ENCODE data around the gene LY86. TPM values are rescaled to one million over a fixed set of nuclear protein-coding genes. Genes with fewer than 3 reads are reported as not detected.

LY86 gene
- not detected in 2 replicates for total RNA-seq (2014; rRNA removed; shearing (Covaris generic))
- polyA plus RNA-seq (2014; cell fraction: nucleus; rRNA removed) = not detected in 2 replicates

DNA sequence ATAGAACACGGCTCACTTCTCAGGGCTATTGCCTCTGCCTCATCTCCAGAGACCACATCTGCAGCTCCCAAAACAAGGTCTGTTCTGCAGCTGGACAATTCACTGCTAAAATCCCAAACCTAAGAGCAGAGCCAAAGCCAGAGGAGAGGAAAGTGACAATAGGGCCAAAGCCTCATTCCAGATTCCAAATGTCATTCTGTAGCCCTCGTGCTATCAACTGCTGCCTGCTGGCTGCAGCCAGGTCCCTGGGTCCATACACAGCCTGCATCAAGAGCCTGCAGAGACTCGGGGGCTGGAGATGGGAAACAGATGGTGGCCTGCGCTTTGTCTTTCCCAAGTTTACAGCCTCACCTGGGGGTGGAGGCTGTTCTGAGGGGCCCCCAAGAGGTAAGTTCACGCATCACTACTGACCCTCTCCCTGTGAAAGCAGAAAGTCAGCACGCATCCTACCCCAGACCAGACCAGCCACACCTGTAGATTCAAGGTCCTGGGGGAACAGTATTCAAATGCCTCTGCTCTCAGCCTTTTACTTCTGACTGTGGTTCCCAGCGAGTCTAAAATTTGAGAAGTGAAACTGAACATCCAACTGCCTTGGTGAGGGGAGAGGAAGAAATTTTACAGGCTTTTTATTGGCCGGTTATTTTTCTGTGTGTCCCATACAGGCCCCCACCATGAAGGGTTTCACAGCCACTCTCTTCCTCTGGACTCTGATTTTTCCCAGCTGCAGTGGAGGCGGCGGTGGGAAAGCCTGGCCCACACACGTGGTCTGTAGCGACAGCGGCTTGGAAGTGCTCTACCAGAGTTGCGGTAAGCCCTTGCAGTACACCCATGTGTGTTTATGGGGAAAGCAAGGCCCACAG lies at the start of gene LY86:
TSS of gene LY86 (plus strand) at position 657 of the 860 bp plus-strand sequence. CDS start at position 672, 15 bp downstream.
- no peak for DNase-seq (ENCODE audit: extremely low read depth, low read depth)

GRCh38 chr6:6539036-6539435 lies 49.5 kb upstream of the LY86 start:
- no peak for DNase-seq (ENCODE audit: extremely low read depth, low read depth)

DNA sequence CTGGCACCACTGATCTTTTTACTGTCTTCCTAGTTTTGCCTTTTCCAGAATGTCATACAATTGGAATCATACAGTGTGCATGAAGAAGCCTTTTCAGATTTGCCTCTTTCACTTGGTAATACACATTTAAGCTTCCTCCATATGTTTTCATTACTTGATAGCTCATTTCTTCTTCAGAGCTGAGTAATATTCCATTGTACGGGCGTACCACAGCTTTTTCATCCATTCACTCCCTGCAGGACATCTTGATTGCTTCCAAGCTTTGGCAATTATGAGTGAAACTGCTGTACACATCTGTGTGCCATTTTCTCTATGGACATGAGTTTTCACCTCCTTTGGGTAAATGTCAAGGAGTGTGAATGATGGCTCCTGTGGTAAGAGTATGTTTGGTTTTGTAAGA lies 46.2 kb upstream of the LY86 start:
- no peak for DNase-seq (ENCODE audit: extremely low read depth, low read depth)

- DNase-seq (ENCODE audit: extremely low read depth, low read depth) = no peak
Observed at GRCh38 chr6:6543181-6543879, 45.2 kb upstream of the LY86 start.

GRCh38 chr6:6545616-6546317 lies 42.8 kb upstream of the LY86 start:
- no peak for DNase-seq (ENCODE audit: extremely low read depth, low read depth)

- DNase-seq (ENCODE audit: extremely low read depth, low read depth) = no peak
Observed at GRCh38 chr6:6546318-6547109, 42.0 kb upstream of the LY86 start.

- DNase-seq (ENCODE audit: extremely low read depth, low read depth) = peak; percentile 76
Observed at GRCh38 chr6:6547110-6547879, 41.2 kb upstream of the LY86 start.

GRCh38 chr6:6556161-6556737 lies 32.3 kb upstream of the LY86 start:
- DNase-seq (ENCODE audit: extremely low read depth, low read depth) = no peak

- DNase-seq (ENCODE audit: extremely low read depth, low read depth) = peak; percentile 28
Observed at GRCh38 chr6:6556738-6557503, 31.6 kb upstream of the LY86 start.

- DNase-seq (ENCODE audit: extremely low read depth, low read depth) = no peak
Observed at GRCh38 chr6:6557504-6557839, 31.0 kb upstream of the LY86 start.

GRCh38 chr6:6557886-6558285 lies 30.6 kb upstream of the LY86 start:
- no peak for DNase-seq (ENCODE audit: extremely low read depth, low read depth)

GRCh38 chr6:6559994-6560570 lies 28.4 kb upstream of the LY86 start:
- no peak for DNase-seq (ENCODE audit: extremely low read depth, low read depth)

- DNase-seq (ENCODE audit: extremely low read depth, low read depth) = peak; percentile 23
Observed at GRCh38 chr6:6560909-6561308, 27.6 kb upstream of the LY86 start.

DNA sequence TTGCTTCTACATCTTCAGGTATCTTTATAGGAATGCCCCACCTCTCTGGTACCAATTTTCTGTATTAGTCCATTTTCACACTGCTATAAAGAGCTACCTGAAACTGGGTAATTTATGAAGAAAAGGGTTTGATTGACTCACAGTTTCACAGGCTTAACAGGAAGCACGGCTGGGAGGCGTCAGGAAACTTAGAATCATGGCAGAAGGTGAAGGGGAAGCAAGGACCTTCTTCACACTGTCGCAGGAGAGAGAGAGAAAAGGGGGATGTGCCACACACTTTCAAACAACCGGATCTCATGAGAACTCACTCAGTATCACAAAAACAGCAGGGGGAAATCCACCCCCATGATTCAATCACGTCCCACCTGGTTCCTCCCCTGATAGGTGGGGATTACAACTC lies 24.4 kb upstream of the LY86 start:
- DNase-seq (ENCODE audit: extremely low read depth, low read depth) = no peak

- no peak for DNase-seq (ENCODE audit: extremely low read depth, low read depth)
Observed at GRCh38 chr6:6565069-6565468, 23.5 kb upstream of the LY86 start.

DNA sequence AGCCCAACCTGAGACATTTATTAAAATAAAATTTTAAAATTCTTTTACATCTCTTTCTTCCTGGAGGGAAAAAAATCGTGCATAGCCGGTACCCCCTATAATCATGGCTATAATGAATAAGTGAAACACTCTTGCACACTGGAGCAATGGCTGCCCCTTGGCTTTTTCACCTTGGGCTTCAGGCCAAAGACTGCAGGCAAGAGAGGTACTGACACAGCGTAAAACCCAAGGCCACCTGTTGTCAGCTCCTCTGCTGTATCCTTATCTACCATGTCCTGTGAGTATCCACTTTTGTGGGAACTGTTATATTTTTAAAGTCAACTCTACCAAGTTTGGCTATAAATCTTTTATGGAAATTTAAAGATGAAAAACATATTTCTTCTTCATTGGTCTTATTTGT lies 23.0 kb upstream of the LY86 start:
- DNase-seq (ENCODE audit: extremely low read depth, low read depth) = no peak

DNA sequence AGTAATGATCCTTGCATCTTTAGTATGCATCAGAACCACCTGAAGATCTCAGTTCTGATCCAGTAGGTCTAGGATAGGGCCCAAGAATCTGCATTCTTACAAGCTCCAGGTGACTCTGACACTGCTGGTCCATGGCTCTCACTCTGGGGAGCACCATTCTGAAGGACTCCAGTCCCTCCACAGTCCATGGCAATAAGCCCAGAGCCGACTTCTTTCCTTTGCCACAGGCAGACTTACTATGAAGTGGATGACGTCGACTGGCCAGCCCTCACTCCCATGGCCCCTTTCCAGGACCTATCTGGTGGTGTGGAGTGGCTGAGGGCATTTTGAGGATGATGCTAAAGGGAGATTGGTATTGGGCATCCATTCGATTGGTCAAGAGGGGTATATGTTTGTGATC lies 21.8 kb upstream of the LY86 start:
- no peak for DNase-seq (ENCODE audit: extremely low read depth, low read depth)

DNA sequence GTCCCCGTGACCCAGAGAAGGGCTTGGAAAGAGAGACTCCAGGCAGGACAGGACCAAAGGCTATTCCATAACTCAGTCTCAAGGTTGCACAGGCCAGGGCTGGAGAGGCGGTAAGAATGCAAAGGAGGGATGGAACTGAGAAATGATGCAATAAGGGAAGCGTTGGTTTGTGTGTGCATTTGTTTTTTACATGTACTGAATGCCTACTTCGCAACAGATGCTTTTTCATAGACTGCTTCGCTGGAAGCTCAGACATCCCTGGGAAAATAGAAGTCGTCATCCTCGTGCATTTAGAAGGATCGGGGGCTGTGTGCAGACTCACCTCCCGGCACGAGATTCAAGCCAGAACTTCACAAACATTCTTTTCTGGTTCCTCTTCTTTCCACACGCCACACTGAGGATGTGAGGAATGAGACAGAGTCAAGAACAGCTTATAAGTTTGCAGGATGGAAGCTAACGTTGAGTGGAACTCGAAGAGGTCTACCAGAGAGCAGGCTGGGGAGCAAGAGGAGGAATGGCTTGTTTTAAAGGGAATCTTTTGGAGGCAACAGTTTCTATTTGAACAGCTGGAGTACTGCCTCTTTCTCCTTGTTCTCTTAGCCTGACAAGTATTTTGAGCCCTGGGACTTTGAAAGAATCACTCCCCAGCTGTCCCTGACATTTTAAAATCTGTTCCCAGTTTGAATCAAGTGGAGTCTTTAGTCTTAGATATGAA lies 19.3 kb upstream of the LY86 start:
- DNase-seq (ENCODE audit: extremely low read depth, low read depth) = no peak

Measured in NCI-H460 (cell line).